CD4-positive, alpha-beta memory T cell (primary cell): ENCODE measurements around the gene GPC4. TPM values are rescaled to one million over a fixed set of nuclear protein-coding genes. Genes with fewer than 3 reads are reported as not detected.
"Not testable (repeated sequence)": the region's sequence is repeated elsewhere in the genome, so short reads cannot be mapped to it uniquely, and the experiment has no call there.

Source experiments
- CTCF ChIA-PET: fragments of 350-600 bp; sonication (Branson Sonifier 250); formaldehyde crosslinking; loops from one replicate; lab custom pipeline; 2021; ENCODE audit warnings: inconsistent platforms; ENCODE audit not compliant: partially characterized antibody; lab: Charles Lee
- POLR2A ChIA-PET: fragments of 350-600 bp; sonication (Branson Sonifier 250); formaldehyde crosslinking; loops from one replicate; lab custom pipeline; 2021; ENCODE audit not compliant: partially characterized antibody; lab: Charles Lee
- DNase-seq, 5 donors: peaks; one replicate each; pipeline versions ENCODE4 v3.0.0 to v3.0.0-alpha.2; 2020 to 2022; ENCODE audit warnings: mixed read lengths in 1 of 5
- H3K27ac ChIP-seq: one replicate; pipeline ENCODE4 v1.7.0; 2013; ENCODE audit warnings: low read depth, low read length
- H3K27me3 ChIP-seq: 2 replicates; pipeline ENCODE4 v1.7.0; 2013; ENCODE audit warnings: mild to moderate bottlenecking, low read length, moderate library complexity; ENCODE audit not compliant: insufficient read depth
- H3K36me3 ChIP-seq: 2 replicates; pipeline ENCODE4 v1.7.0; 2013; ENCODE audit warnings: mild to moderate bottlenecking, low read length, moderate library complexity; ENCODE audit not compliant: insufficient read depth
- H3K4me1 ChIP-seq: 2 replicates; pipeline ENCODE4 v1.7.0; 2013; ENCODE audit warnings: mild to moderate bottlenecking, low read length, moderate library complexity; ENCODE audit not compliant: insufficient read depth
- H3K4me3 ChIP-seq, 2 donors: one replicate each; pipeline ENCODE4 v1.7.0; 2013; ENCODE audit warnings: low read length in 2 of 2, mild to moderate bottlenecking in 1 of 2
- H3K9me3 ChIP-seq, 2 donors: one replicate each; pipeline ENCODE4 v1.7.0; 2013; ENCODE audit warnings: low read length in 2 of 2, control low read depth in 1 of 2; ENCODE audit not compliant: control insufficient read depth in 1 of 2
- H3K27ac Mint-ChIP-seq, 7 donors: one replicate each; pipeline ENCODE4 v1.8.0; 2020 to 2021; ENCODE audit warnings: mixed read lengths in 7 of 7, mild to moderate bottlenecking in 6 of 7, inconsistent platforms in 3 of 7, moderate library complexity in 3 of 7
- H3K27me3 Mint-ChIP-seq, 2 donors: one replicate each; pipeline ENCODE4 v1.8.0; 2020 to 2021; ENCODE audit warnings: mixed read lengths in 2 of 2
- H3K36me3 Mint-ChIP-seq, 2 donors: one replicate each; pipeline ENCODE4 v1.8.0; 2020 to 2021; ENCODE audit warnings: mixed read lengths in 2 of 2, inconsistent platforms in 1 of 2, mild to moderate bottlenecking in 1 of 2
- H3K4me1 Mint-ChIP-seq, 4 donors: one replicate each; pipeline ENCODE4 v1.8.0; 2020 to 2021; ENCODE audit warnings: mixed read lengths in 4 of 4, mild to moderate bottlenecking in 1 of 4
- H3K4me3 Mint-ChIP-seq, 8 donors: one replicate each; pipeline ENCODE4 v1.8.0; 2020 to 2021; ENCODE audit warnings: mixed read lengths in 8 of 8, mild to moderate bottlenecking in 7 of 8, moderate library complexity in 6 of 8, inconsistent platforms in 3 of 8
- H3K9me3 Mint-ChIP-seq, 8 donors: one replicate each; pipeline ENCODE4 v1.8.0; 2020 to 2021; ENCODE audit warnings: mixed read lengths in 8 of 8, mild to moderate bottlenecking in 5 of 8, inconsistent platforms in 3 of 8, moderate library complexity in 1 of 8
- intact Hi-C: fragments of 100-400 bp; cut with micrococcal nuclease; formaldehyde crosslinking; loops from one replicate; pipeline ENCODE4 v1.15.1; 2023
- polyA plus RNA-seq, 2 donors: library from polyadenylated mRNA; unstranded; fragments of 300-500 nt; fragmentation: Illumina TruSeq; gene quantifications; one replicate each; pipeline ENCODE4 v1.2.3, GENCODE V29; 2021
- total RNA-seq, 2 experiments: library from RNA; stranded (reverse); gene quantifications; one replicate each; pipeline ENCODE4 v1.2.3, GENCODE V29; 2021

GPC4 gene
- total and polyA plus RNA-seq, 4 experiments from 2014 or later: not detected

GRCh38 chrX:133279112-133279730, 136.1 kb downstream of the GPC4 start:
- H3K27ac ChIP-seq, H3K27me3 Mint-ChIP-seq, DNase-seq, H3K4me1 Mint-ChIP-seq, H3K9me3 ChIP-seq, H3K36me3 Mint-ChIP-seq, POLR2A ChIA-PET, H3K27ac Mint-ChIP-seq, H3K4me3 ChIP-seq, H3K4me1 ChIP-seq, CTCF ChIA-PET, H3K9me3 Mint-ChIP-seq, H3K36me3 ChIP-seq, H3K4me3 Mint-ChIP-seq, intact Hi-C loops, H3K27me3 ChIP-seq: not testable (repeated sequence)

GRCh38 chrX:133273180-133273579, 142.1 kb downstream of the GPC4 start:
- H3K4me1 ChIP-seq: no peaks in the 10 kb centered on the region
- DNase-seq: no peak
- Mint-ChIP-seq H3K9me3 (peaks cover 0 to 4% (median 0%) of the 10 kb centered on the region in 8 donors), H3K27ac (no peak overlapping the region), H3K27me3 (peaks cover 0 to 1% of the 10 kb centered on the region in 2 donors), H3K36me3 (no peaks in the 10 kb centered on the region), H3K4me1 (no peaks in the 10 kb centered on the region), H3K4me3 (no peak overlapping the region)
- H3K36me3 ChIP-seq: no peaks in the 10 kb centered on the region
- H3K9me3 ChIP-seq: no peaks in the 10 kb centered on the region
- CTCF ChIA-PET: no interaction called here
- no peaks in the 10 kb centered on the region for H3K27me3 ChIP-seq
- intact Hi-C loops: no loop called here
- POLR2A ChIA-PET: no interaction called here
- H3K27ac ChIP-seq: no peak overlapping the region
- H3K4me3 ChIP-seq: no peak overlapping the region

GRCh38 chrX:133269168-133269567, 146.1 kb downstream of the GPC4 start:
- POLR2A ChIA-PET: no interaction called here
- CTCF ChIA-PET: no interaction called here
- peaks cover 0 to 1% of the 10 kb centered on the region in 2 donors for H3K27me3 Mint-ChIP-seq
- Histone ChIP-seq H3K4me3 (no peak overlapping the region), H3K36me3 (no peaks in the 10 kb centered on the region), H3K27ac (no peak overlapping the region), H3K4me1 (no peaks in the 10 kb centered on the region), H3K9me3 (no peaks in the 10 kb centered on the region), H3K27me3 (no peaks in the 10 kb centered on the region)
- H3K4me1 Mint-ChIP-seq: no peaks in the 10 kb centered on the region
- no peaks in the 10 kb centered on the region for H3K36me3 Mint-ChIP-seq
- DNase-seq: no peak
- no peak overlapping the region for H3K4me3 Mint-ChIP-seq
- intact Hi-C loops: no loop called here
- H3K27ac Mint-ChIP-seq: no peak overlapping the region
- H3K9me3 Mint-ChIP-seq: no peaks in the 10 kb centered on the region

DNA sequence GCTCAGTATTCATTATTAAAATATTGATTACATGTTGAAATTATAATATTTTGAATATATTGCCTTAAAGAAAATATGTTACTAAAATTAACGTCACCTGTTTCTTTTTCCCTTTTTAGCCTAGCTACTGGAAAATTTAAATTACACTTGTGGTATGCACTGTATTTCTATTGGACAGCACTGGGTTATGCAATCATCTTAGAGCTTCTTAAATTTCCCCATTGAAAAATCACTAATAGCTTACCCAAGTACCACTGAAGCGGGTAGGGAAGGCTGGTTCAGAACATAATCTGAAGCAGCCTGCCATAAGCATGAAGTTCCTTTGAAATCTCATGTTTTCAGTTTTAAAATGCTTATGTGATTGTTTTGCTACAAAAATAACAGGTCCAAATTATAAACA, 147.7 kb downstream of the GPC4 start:
- Histone ChIP-seq H3K27ac (no peak overlapping the region), H3K9me3 (no peaks in the 10 kb centered on the region), H3K36me3 (no peaks in the 10 kb centered on the region), H3K27me3 (no peaks in the 10 kb centered on the region), H3K4me3 (no peak overlapping the region), H3K4me1 (no peaks in the 10 kb centered on the region)
- DNase-seq: no peak
- Mint-ChIP-seq H3K36me3 (no peaks in the 10 kb centered on the region), H3K27me3 (peaks cover 0 to 1% of the 10 kb centered on the region in 2 donors), H3K4me1 (no peaks in the 10 kb centered on the region), H3K4me3 (no peak overlapping the region), H3K27ac (no peak overlapping the region), H3K9me3 (no peaks in the 10 kb centered on the region)
- ChIA-PET CTCF (no interaction called here), POLR2A (no interaction called here)
- intact Hi-C loops: no loop called here

DNA sequence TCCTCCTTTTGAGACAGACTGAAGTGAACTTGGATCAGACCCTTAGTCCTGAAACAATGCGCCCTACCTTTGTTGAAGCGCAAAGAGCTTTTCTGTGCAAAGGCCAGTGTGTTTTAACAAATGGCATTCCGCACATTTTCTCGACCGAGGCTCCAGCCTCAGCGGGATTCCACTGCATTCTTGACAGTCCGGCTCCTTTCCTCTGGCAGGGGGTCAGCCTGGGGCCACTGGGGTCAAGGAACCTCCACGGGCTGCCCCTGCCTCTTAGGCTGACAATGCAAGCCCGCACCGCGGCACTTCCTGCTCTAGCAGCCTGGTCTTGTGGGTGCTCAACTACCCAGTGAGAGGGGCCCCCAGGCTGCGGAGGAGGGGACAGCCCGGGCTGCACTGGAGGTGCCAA, 150.0 kb downstream of the GPC4 start:
- CTCF ChIA-PET: no interaction called here
- no peaks in the 10 kb centered on the region for H3K36me3 ChIP-seq
- POLR2A ChIA-PET: no interaction called here
- Mint-ChIP-seq H3K4me3 (no peak overlapping the region), H3K4me1 (no peaks in the 10 kb centered on the region), H3K36me3 (no peaks in the 10 kb centered on the region), H3K27ac (no peak overlapping the region), H3K27me3 (peaks cover 0 to 1% of the 10 kb centered on the region in 2 donors), H3K9me3 (peaks cover 0 to 5% (median 0%) of the 10 kb centered on the region in 8 donors)
- H3K27me3 ChIP-seq: no peaks in the 10 kb centered on the region
- H3K4me1 ChIP-seq: no peaks in the 10 kb centered on the region
- intact Hi-C loops: no loop called here
- DNase-seq: no peak
- H3K4me3 ChIP-seq: no peak overlapping the region
- no peaks in the 10 kb centered on the region for H3K9me3 ChIP-seq
- no peak overlapping the region for H3K27ac ChIP-seq

GRCh38 chrX:133258481-133258880, 156.8 kb downstream of the GPC4 start:
- Histone ChIP-seq H3K36me3 (no peaks in the 10 kb centered on the region), H3K27me3 (no peaks in the 10 kb centered on the region), H3K4me3 (no peak overlapping the region), H3K27ac (no peak overlapping the region), H3K9me3 (no peaks in the 10 kb centered on the region), H3K4me1 (no peaks in the 10 kb centered on the region)
- ChIA-PET POLR2A (no interaction called here), CTCF (no interaction called here)
- no peak overlapping the region for H3K4me3 Mint-ChIP-seq
- no peak overlapping the region for H3K27ac Mint-ChIP-seq
- intact Hi-C loops: no loop called here
- no peak for DNase-seq
- no peaks in the 10 kb centered on the region for H3K27me3 Mint-ChIP-seq
- no peaks in the 10 kb centered on the region for H3K36me3 Mint-ChIP-seq
- H3K9me3 Mint-ChIP-seq: peaks cover 0 to 5% (median 0%) of the 10 kb centered on the region in 8 donors
- no peaks in the 10 kb centered on the region for H3K4me1 Mint-ChIP-seq

DNA sequence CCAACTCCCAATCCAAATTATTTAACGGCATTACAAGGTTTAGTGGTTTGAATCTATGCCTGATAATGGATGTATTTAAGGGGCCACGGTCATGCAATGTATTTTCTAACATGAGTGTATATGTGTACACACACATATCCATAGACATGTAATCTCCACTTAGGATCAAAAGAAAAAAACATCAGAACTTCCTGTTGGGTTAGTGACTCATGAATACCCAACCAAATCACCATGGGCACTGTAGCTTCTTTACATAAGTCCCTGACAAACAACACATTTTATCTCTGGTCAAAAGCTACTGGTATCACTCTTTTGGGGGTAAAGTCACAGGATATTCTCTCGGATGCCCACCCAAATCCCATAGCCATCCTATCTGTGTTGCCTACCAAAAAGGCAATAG, 160.6 kb downstream of the GPC4 start:
- Histone ChIP-seq H3K4me3 (no peak overlapping the region), H3K4me1 (no peaks in the 10 kb centered on the region), H3K27ac (no peak overlapping the region), H3K36me3 (no peaks in the 10 kb centered on the region), H3K27me3 (no peaks in the 10 kb centered on the region), H3K9me3 (no peaks in the 10 kb centered on the region)
- H3K27me3 Mint-ChIP-seq: no peaks in the 10 kb centered on the region
- ChIA-PET POLR2A (no interaction called here), CTCF (interaction anchor here (1.1 kb wide), 1 partner anchor 10 kb away, joined by 3 read pairs; no protein-coding TSS in a partner anchor)
- no peaks in the 10 kb centered on the region for H3K4me1 Mint-ChIP-seq
- intact Hi-C loops: no loop called here
- no peak overlapping the region for H3K27ac Mint-ChIP-seq
- no peaks in the 10 kb centered on the region for H3K36me3 Mint-ChIP-seq
- peaks cover 0 to 4% (median 0%) of the 10 kb centered on the region in 8 donors for H3K9me3 Mint-ChIP-seq
- DNase-seq: no peak
- no peak overlapping the region for H3K4me3 Mint-ChIP-seq
